Tibial artery (tissue), 4 donors: Measurements from ENCODE around the gene TXNRD2.

Source experiments
- DNase-seq, 2 donors: peaks; one replicate each; pipeline ENCODE4 v3.0.0-alpha.2; 2019
- H3K27ac ChIP-seq, 2 donors: fragments of 200-600 bp; sonication (generic) in 1 of 2; 1 replicate in 1 of 2; 2 replicates in 1 of 2; pipeline ENCODE4 v1.5.1; 2018 to 2019; ENCODE audit warnings: mild to moderate bottlenecking in 1 of 2
- H3K27me3 ChIP-seq, 2 donors: fragments of 200-600 bp; sonication (generic) in 1 of 2; one replicate each; pipeline versions ENCODE4 v1.5.1 to v1.6.0; 2016 to 2019
- H3K36me3 ChIP-seq, 3 donors: fragments of 200-600 bp; sonication (generic) in 2 of 3; one replicate each; pipeline ENCODE4 v1.5.1; 2016 to 2019; ENCODE audit warnings: mild to moderate bottlenecking in 2 of 3
- H3K4me1 ChIP-seq, 4 donors: fragments of 200-600 bp; sonication (generic) in 2 of 4; 1 replicate in 3 of 4; 2 replicates in 1 of 4; pipeline ENCODE4 v1.5.1; 2016 to 2019
- H3K4me3 ChIP-seq, 2 donors: fragments of 200-600 bp; sonication (generic) in 1 of 2; 1 replicate in 1 of 2; 2 replicates in 1 of 2; pipeline ENCODE4 v1.5.1; 2018 to 2019; ENCODE audit warnings: mild to moderate bottlenecking in 2 of 2
- H3K9me3 ChIP-seq, 3 donors: fragments of 200-600 bp; sonication (generic) in 1 of 3; one replicate each; pipeline ENCODE4 v1.5.1; 2016 to 2019
- CTCF ChIP-seq, 2 experiments: fragments of 200-600 bp in 1 of 2; fragments of 450-650 bp in 1 of 2; IDR thresholded peaks; one replicate each; pipeline ENCODE4 v1.5.1; 2017 to 2019; ENCODE audit warnings: antibody characterized with exemption in 2 of 2, mild to moderate bottlenecking in 1 of 2, moderate library complexity in 1 of 2
- intact Hi-C: fragments of 100-400 bp; cut with DNase I; formaldehyde crosslinking; loops from one replicate; pipeline ENCODE4 v1.15.0; 2023; ENCODE audit warnings: low total_unique reads

Gene TXNRD2

DNA sequence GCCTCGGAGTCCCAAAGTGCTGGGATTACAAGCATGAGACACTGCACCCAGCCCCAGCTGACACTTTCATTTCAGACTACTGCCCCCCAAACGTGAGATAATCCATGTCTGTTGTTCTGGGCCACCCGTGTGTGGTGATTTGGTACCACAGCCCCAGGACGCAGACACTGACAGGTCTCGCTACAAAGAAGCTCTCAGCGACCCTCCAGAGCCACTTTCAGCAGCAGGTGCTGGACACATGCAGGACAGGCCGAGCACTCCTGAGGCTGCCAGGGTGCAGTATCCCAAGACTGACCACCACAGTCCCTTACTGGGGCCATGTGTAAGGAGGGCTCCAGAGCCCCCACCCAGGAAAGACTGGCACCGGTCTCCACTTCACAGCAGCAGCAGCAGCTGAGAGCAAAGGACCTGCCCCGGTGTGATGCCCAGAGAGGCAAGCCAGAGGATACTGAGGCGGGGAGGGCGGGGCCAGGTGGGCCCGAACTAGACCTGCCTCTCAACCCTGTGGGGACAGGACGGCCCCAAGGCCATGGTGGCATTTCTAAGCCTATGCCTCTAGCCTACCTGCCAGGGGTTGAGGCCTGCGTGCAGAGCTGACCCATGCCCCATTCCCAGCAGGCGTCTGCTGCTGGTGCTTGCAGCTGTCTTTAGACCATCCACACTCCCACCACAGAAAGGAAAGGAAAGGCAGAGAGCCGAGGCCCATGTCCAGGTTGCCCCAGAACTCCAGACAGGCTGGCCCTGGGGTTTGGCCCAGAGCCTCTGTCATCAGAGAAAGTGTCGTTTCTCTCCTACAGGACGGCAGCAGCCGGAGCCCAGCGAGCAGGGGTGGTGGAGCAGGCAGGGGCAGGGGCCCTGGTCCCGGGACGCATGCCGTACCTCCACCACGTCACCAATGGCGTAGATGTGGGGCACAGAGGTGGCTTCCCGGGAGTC, 58.9 kb downstream of the TXNRD2 start:
- Histone ChIP-seq H3K4me3 (no peak overlapping the region), H3K4me1 (peaks cover 0 to 22% (median 19%) of the 10 kb centered on the region in 4 donors), H3K27me3 (no peaks in the 10 kb centered on the region), H3K36me3 (peaks cover 9 to 56% (median 13%) of the 10 kb centered on the region in 3 donors), H3K27ac (no peak overlapping the region), H3K9me3 (no peaks in the 10 kb centered on the region)
- DNase-seq = peak; percentile 15 to 46
- no peak for TF ChIP-seq CTCF (IDR thresholded peaks at IDR 0.05)
- intact Hi-C loops = no loop called here

- Histone ChIP-seq H3K27me3 (no peaks in the 10 kb centered on the region), H3K36me3 (peaks cover 3 to 54% (median 18%) of the 10 kb centered on the region in 3 donors), H3K4me1 (peaks cover 0 to 23% (median 19%) of the 10 kb centered on the region in 4 donors), H3K4me3 (no peak overlapping the region), H3K27ac (no peak overlapping the region), H3K9me3 (no peaks in the 10 kb centered on the region)
- intact Hi-C loops = no loop called here
- peak; percentile 46 to 64 for DNase-seq
- no peak for TF ChIP-seq CTCF (IDR thresholded peaks at IDR 0.05)
Observed at GRCh38 chr22:19880786-19881569, 60.6 kb downstream of the TXNRD2 start.

DNA sequence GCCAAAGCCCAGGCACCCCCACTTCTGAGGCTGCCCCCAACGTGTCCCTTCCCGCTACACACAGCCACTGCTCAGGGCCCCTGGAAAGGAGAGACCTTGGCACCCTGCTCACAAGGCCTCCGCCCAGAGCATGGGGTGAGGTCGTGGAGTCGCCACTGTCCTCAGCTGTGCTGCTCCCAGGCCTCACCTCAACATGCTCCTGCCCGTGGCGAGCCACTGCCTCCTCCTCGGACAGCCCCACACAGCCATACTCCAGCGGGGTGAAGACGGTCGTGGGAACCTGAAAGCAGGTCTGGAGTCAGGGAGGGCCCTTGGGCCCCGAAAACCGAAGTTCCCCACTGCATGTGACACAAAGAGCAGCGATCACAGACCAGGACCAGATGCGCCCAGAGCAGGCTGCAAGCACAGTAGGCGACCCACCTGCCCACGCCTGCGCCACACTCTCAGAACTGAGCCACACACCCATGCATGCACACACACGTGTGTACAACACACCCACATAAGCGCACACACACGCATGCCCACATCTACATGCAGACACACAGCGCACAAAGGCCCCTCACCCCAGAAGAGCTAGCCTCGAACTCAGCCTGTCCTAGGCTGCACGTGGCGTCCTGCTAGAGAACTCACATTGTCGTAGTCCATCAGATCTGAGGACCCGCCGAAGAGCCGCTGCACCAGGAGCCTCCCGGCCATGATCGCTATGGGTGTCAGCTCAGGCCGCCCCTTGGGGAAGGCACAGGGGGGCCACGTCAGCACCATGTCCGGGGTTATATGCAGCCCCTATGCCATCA, 61.4 kb downstream of the TXNRD2 start:
- peaks cover 3 to 59% (median 24%) of the 10 kb centered on the region in 3 donors for H3K36me3 ChIP-seq
- intact Hi-C loops = no loop called here
- no peaks in the 10 kb centered on the region for H3K27me3 ChIP-seq
- no peak overlapping the region for H3K4me3 ChIP-seq
- H3K4me1 ChIP-seq = peaks cover 0 to 31% (median 22%) of the 10 kb centered on the region in 4 donors
- DNase-seq = peak; percentile 12 to 54
- H3K27ac ChIP-seq = no peak overlapping the region
- no peak for TF ChIP-seq CTCF (IDR thresholded peaks at IDR 0.05)
- H3K9me3 ChIP-seq = no peaks in the 10 kb centered on the region

DNA sequence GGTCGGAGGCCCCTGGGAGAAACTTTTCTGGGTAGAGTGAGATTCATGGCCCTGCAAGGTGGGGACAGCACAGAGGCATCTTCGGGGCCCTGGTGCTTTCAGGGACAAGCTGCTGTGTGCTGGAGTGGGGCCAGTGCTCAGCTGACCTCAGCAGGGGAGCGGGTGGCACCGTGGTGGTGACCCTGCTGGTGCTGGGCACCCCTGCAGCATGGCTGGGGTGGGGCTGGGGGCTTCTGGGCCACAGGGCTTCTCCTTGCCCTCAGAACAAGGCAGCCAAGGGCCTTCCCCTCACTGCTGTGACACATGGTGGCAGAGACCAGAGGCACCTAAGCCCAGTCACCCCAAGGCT, 62.0 kb downstream of the TXNRD2 start:
- TF ChIP-seq CTCF (IDR thresholded peaks at IDR 0.05) = no peak
- Histone ChIP-seq H3K4me1 (peaks cover 0 to 34% (median 22%) of the 10 kb centered on the region in 4 donors), H3K36me3 (peaks cover 3 to 63% (median 25%) of the 10 kb centered on the region in 3 donors), H3K9me3 (no peaks in the 10 kb centered on the region), H3K4me3 (no peak overlapping the region), H3K27ac (no peak overlapping the region), H3K27me3 (no peaks in the 10 kb centered on the region)
- peak; percentile 15 to 35 for DNase-seq
- intact Hi-C loops = no loop called here

GRCh38 chr22:19879246-19879570, 62.4 kb downstream of the TXNRD2 start:
- no peak overlapping the region for H3K27ac ChIP-seq
- peaks cover 3 to 63% (median 25%) of the 10 kb centered on the region in 3 donors for H3K36me3 ChIP-seq

More at GRCh38 chr22:19879246-19879570, 62.4 kb downstream of the TXNRD2 start:
- intact Hi-C loops = no loop called here
- DNase-seq = peak; percentile 9 to 45
- Histone ChIP-seq H3K27me3 (no peaks in the 10 kb centered on the region), H3K4me3 (no peak overlapping the region), H3K9me3 (no peaks in the 10 kb centered on the region), H3K4me1 (peaks cover 0 to 34% (median 23%) of the 10 kb centered on the region in 4 donors)
- no peak for TF ChIP-seq CTCF (IDR thresholded peaks at IDR 0.05)
